KMS-11 (cell line): Measurements from ENCODE around the gene CCDC28A.

Source experiments
- H2AFZ ChIP-seq: fragments of 200-600 bp; sonication (generic); 2 replicates; pipeline ENCODE4 v1.6.1; 2016; ENCODE audit warnings: antibody characterized with exemption, mixed run types, low read depth
- H3K27ac ChIP-seq: fragments of 200-600 bp; sonication (generic); 2 replicates; pipeline ENCODE4 v1.6.1; 2016; ENCODE audit warnings: mild to moderate bottlenecking, mixed run types
- H3K27me3 ChIP-seq: fragments of 200-600 bp; sonication (generic); 2 replicates; pipeline ENCODE4 v1.6.1; 2017; ENCODE audit warnings: mild to moderate bottlenecking, low read depth, mixed run types, moderate library complexity; ENCODE audit not compliant: insufficient read depth
- H3K36me3 ChIP-seq: fragments of 200-600 bp; sonication (generic); 2 replicates; pipeline ENCODE4 v1.6.1; 2017; ENCODE audit warnings: mild to moderate bottlenecking, mixed run types; ENCODE audit not compliant: insufficient read depth
- H3K4me1 ChIP-seq: fragments of 200-600 bp; sonication (generic); 2 replicates; pipeline ENCODE4 v1.6.1; 2016; ENCODE audit warnings: mild to moderate bottlenecking, low read depth, mixed run types; ENCODE audit not compliant: poor library complexity, severe bottlenecking
- H3K4me2 ChIP-seq: fragments of 200-600 bp; sonication (generic); 2 replicates; pipeline ENCODE4 v1.7.0; 2016; ENCODE audit warnings: mild to moderate bottlenecking, mixed run types
- H3K4me3 ChIP-seq: fragments of 200-600 bp; sonication (generic); IDR thresholded peaks from 2 replicates; pipeline ENCODE4 v1.6.1; 2017; ENCODE audit warnings: low read depth, low read length, mixed read lengths; ENCODE audit not compliant: insufficient read depth
- H3K79me2 ChIP-seq: fragments of 200-600 bp; sonication (generic); 2 replicates; pipeline ENCODE4 v1.6.1; 2016; ENCODE audit warnings: low read depth, mixed run types; ENCODE audit not compliant: insufficient read depth
- H3K9ac ChIP-seq: fragments of 200-600 bp; sonication (generic); 2 replicates; pipeline ENCODE4 v1.6.1; 2016; ENCODE audit warnings: mild to moderate bottlenecking, mixed run types
- H4K20me1 ChIP-seq: fragments of 200-600 bp; sonication (generic); 2 replicates; pipeline ENCODE4 v1.6.1; 2016; ENCODE audit warnings: mild to moderate bottlenecking, mixed run types; ENCODE audit not compliant: insufficient read depth
- TF ChIP-seq, protein P1 (sequence below): fragments of 200-600 bp; sonication (generic); conservative IDR thresholded peaks from 2 replicates; pipeline ENCODE4 v1.6.1; 2017; ENCODE audit warnings: low read depth, mild to moderate bottlenecking, antibody characterized with exemption, low read length, moderate library complexity, mixed read lengths

Gene CCDC28A

DNA sequence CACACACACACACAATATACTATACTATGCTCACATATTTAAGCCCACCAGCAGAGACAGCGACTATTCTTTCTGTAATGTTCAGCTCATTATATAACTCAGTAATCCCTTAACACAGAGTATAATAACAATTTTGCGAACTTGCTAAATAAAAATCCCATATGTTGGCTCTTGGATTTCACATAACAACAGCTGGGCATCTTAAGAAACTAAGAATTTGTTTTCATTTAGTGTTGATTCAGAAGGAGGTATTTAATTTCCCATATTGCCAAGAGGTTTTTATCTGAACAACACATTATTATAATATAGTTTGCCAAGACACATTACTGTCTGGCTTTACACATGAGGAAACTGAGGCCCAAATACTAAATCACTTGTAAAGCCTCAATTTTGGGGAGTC lies 29.8 kb downstream of the CCDC28A start:
- Histone ChIP-seq H2AFZ (no peak overlapping the region), H3K27ac (no peak overlapping the region), H3K36me3 (no peaks in the 10 kb centered on the region), H3K4me2 (no peak overlapping the region), H3K4me1 (no peaks in the 10 kb centered on the region), H3K4me3 (no peak overlapping the region), H3K9ac (no peak overlapping the region), H3K27me3 (no peaks in the 10 kb centered on the region), H4K20me1 (no peaks in the 10 kb centered on the region), H3K79me2 (no peaks in the 10 kb centered on the region)
- TF ChIP-seq, protein P1, sequence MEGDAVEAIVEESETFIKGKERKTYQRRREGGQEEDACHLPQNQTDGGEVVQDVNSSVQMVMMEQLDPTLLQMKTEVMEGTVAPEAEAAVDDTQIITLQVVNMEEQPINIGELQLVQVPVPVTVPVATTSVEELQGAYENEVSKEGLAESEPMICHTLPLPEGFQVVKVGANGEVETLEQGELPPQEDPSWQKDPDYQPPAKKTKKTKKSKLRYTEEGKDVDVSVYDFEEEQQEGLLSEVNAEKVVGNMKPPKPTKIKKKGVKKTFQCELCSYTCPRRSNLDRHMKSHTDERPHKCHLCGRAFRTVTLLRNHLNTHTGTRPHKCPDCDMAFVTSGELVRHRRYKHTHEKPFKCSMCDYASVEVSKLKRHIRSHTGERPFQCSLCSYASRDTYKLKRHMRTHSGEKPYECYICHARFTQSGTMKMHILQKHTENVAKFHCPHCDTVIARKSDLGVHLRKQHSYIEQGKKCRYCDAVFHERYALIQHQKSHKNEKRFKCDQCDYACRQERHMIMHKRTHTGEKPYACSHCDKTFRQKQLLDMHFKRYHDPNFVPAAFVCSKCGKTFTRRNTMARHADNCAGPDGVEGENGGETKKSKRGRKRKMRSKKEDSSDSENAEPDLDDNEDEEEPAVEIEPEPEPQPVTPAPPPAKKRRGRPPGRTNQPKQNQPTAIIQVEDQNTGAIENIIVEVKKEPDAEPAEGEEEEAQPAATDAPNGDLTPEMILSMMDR: no peak

GRCh38 chr6:138803861-138804260 lies 30.3 kb downstream of the CCDC28A start:
- H2AFZ ChIP-seq: no peak overlapping the region

DNA sequence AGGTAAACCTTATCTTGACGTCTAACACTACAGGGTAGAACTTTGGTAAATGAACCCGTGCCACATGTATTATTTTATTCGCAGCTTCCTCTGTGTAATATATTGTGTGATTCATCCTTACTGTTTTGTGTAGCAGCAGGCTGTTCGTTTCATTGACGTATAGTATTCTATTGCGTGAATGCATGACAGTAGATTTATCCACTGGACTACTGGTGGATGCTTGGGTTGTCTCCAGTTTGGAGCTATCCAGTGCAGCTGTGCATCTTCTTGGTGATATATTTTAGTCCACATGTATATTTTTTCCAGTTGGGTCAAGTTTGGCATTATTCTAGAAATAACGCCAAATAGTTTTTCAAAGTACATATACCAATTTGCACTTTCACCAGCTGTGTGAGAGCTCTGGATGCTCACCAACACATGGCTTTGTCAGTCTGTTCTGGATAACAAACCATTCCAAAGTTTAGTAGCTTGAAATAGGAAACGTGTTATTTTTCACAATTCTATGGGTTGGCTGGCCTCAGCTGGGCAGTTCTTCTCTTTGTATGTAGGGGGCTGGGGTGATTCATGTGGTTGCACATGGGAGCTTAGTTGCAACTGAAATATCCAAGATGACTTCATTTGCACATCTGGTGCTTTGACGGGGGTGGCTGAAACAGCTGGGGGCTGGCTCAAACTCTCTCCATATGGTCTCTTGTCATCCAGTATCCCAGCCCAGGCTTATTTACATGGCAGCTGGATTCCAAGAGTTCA lies 31.6 kb downstream of the CCDC28A start:
- Histone ChIP-seq H3K4me3 (no peak overlapping the region), H3K27ac (no peak overlapping the region), H3K4me2 (no peak overlapping the region), H3K4me1 (no peaks in the 10 kb centered on the region), H4K20me1 (no peaks in the 10 kb centered on the region), H3K79me2 (no peaks in the 10 kb centered on the region), H3K27me3 (no peaks in the 10 kb centered on the region), H3K36me3 (no peaks in the 10 kb centered on the region), H3K9ac (no peak overlapping the region), H2AFZ (no peak overlapping the region)
- TF ChIP-seq, protein P1: no peak

More at GRCh38 chr6:138803861-138804260, 30.3 kb downstream of the CCDC28A start:
- no peak overlapping the region for H3K9ac ChIP-seq
- H3K27me3 ChIP-seq: no peaks in the 10 kb centered on the region
- H3K27ac ChIP-seq: no peak overlapping the region
- H3K79me2 ChIP-seq: no peaks in the 10 kb centered on the region
- H3K4me3 ChIP-seq: no peak overlapping the region
- no peaks in the 10 kb centered on the region for H4K20me1 ChIP-seq
- no peak overlapping the region for H3K4me2 ChIP-seq
- TF ChIP-seq, protein P1: no peak
- no peaks in the 10 kb centered on the region for H3K36me3 ChIP-seq
- no peaks in the 10 kb centered on the region for H3K4me1 ChIP-seq

DNA sequence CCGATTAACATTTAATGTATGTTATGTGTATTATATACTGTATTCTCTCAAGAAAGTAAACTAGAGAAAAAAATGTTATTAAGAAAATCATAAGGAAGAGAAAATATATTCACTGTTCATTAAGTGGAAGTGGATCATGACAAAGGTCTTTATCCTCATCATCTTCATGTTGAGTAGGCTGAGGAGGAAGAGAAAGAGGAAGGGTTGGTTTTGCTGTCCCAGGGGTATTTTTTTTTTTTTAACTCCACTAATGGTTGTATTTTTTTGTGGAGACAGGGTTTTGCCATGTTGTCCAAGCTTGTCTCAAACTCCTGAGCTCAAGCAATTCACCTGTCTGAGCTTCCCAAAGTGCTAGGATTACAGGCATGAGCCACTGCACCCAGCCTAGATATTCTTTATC lies 33.3 kb downstream of the CCDC28A start:
- H3K9ac ChIP-seq: no peak overlapping the region
- no peak overlapping the region for H3K4me3 ChIP-seq
- no peak overlapping the region for H3K27ac ChIP-seq
- TF ChIP-seq, protein P1: no peak
- no peak overlapping the region for H3K4me2 ChIP-seq
- no peaks in the 10 kb centered on the region for H3K27me3 ChIP-seq
- no peaks in the 10 kb centered on the region for H4K20me1 ChIP-seq
- H3K4me1 ChIP-seq: no peaks in the 10 kb centered on the region
- no peaks in the 10 kb centered on the region for H3K79me2 ChIP-seq
- no peak overlapping the region for H2AFZ ChIP-seq
- no peaks in the 10 kb centered on the region for H3K36me3 ChIP-seq
